Tibial nerve (tissue), 4 donors: Measurements from ENCODE around the gene PDRG1. TPM values are rescaled to one million over a fixed set of nuclear protein-coding genes. Genes with fewer than 3 reads are reported as not detected.

Source experiments
- DNase-seq, 2 donors: peaks; one replicate each; pipeline ENCODE4 v3.0.0-alpha.2; 2019; ENCODE audit warnings: low spot score in 2 of 2
- H3K27ac ChIP-seq, 4 donors: fragments of 200-600 bp; sonication (generic) in 3 of 4; one replicate each; pipeline ENCODE4 v1.5.1; 2017 to 2019; ENCODE audit warnings: mild to moderate bottlenecking in 1 of 4
- H3K27me3 ChIP-seq, 2 donors: fragments of 200-600 bp; sonication (generic) in 1 of 2; one replicate each; pipeline versions ENCODE4 v1.5.1 to v1.6.0; 2017 to 2019
- H3K36me3 ChIP-seq, 3 donors: fragments of 200-600 bp; sonication (generic); one replicate each; pipeline ENCODE4 v1.5.1; 2018 to 2019
- H3K4me1 ChIP-seq, 4 donors: fragments of 200-600 bp; sonication (generic) in 3 of 4; one replicate each; pipeline ENCODE4 v1.5.1; 2017 to 2019
- H3K4me3 ChIP-seq, 4 donors: fragments of 200-600 bp; sonication (generic) in 3 of 4; one replicate each; pipeline ENCODE4 v1.5.1; 2017 to 2019; ENCODE audit warnings: mild to moderate bottlenecking in 1 of 4, moderate library complexity in 1 of 4
- H3K9me3 ChIP-seq, 4 donors: fragments of 200-600 bp; sonication (generic) in 3 of 4; one replicate each; pipeline ENCODE4 v1.5.1; 2017 to 2019
- CTCF ChIP-seq, 5 experiments: fragments of 200-600 bp in 3 of 5; fragments of 450-650 bp in 2 of 5; sonication (generic) in 3 of 5; IDR thresholded peaks; one replicate each; pipeline ENCODE4 v1.5.1; 2016 to 2019; ENCODE audit warnings: antibody characterized with exemption in 5 of 5, mild to moderate bottlenecking in 3 of 5, moderate library complexity in 2 of 5
- EP300 ChIP-seq, 2 donors: sonication (generic); formaldehyde crosslinking; IDR thresholded peaks; one replicate each; pipeline ENCODE4 v1.6.1; 2017; ENCODE audit warnings: antibody characterized with exemption in 2 of 2, mild to moderate bottlenecking in 1 of 2
- POLR2A ChIP-seq, 2 donors: fragments of 450-650 bp; IDR thresholded peaks; one replicate each; pipeline ENCODE4 v1.6.1; 2017; ENCODE audit warnings: antibody characterized with exemption in 2 of 2, mild to moderate bottlenecking in 2 of 2, moderate library complexity in 2 of 2
- WGBS, 2 donors: methylation state at CpG; one replicate each; pipeline ENCODE4 v1.1.5; 2018; 5-methylcytosine and 5-hydroxymethylcytosine counted together
- total RNA-seq, 4 donors: library from RNA; depleted of rRNA; stranded (reverse); fragments of >200 nt; gene quantifications; one replicate each; pipeline ENCODE4 v1.1.0, GENCODE V29; 2016

The PDRG1 gene
- total RNA-seq, 4 donors from 2014 or later: 9.6 to 15.7 (median 11.0) TPM

- Histone ChIP-seq H3K27ac (no peak overlapping the region), H3K9me3 (no peaks in the 10 kb centered on the region), H3K4me1 (peaks cover 0 to 19% (median 10%) of the 10 kb centered on the region in 4 donors), H3K4me3 (no peak overlapping the region), H3K27me3 (no peaks in the 10 kb centered on the region), H3K36me3 (peaks cover 0 to 10% (median 0%) of the 10 kb centered on the region in 3 donors)
- WGBS, 2 donors: 64 to 65% methylated on average over 1 of the region's 1 CpG
- TF ChIP-seq POLR2A (IDR thresholded peaks at IDR 0.05) (no peak), EP300 (IDR thresholded peaks at IDR 0.05) (no peak), CTCF (IDR thresholded peaks at IDR 0.05) (no peak)
- DNase-seq: no peak
Observed at GRCh38 chr20:31954500-31954899, 2.7 kb upstream of the PDRG1 start.

GRCh38 chr20:31953556-31954148 is 1.8 kb upstream of the PDRG1 start:
- no peak overlapping the region for H3K4me3 ChIP-seq
- no peaks in the 10 kb centered on the region for H3K9me3 ChIP-seq
- H3K4me1 ChIP-seq: peaks cover 0 to 25% (median 10%) of the 10 kb centered on the region in 4 donors
- DNase-seq: no peak
- H3K27ac ChIP-seq: no peak overlapping the region
- peaks cover 0 to 18% (median 0%) of the 10 kb centered on the region in 3 donors for H3K36me3 ChIP-seq
- no peak for TF ChIP-seq EP300 (IDR thresholded peaks at IDR 0.05)
- TF ChIP-seq POLR2A (IDR thresholded peaks at IDR 0.05): no peak
- no peak for TF ChIP-seq CTCF (IDR thresholded peaks at IDR 0.05)
- WGBS, 2 donors: 68% methylated on average over 6 of the region's 6 CpGs
- no peaks in the 10 kb centered on the region for H3K27me3 ChIP-seq

- H3K27ac ChIP-seq: peak overlapping the region; percentile 64 to 90 (median 83)
- DNase-seq: no peak
- H3K36me3 ChIP-seq: peaks cover 0 to 43% (median 8%) of the 10 kb centered on the region in 3 donors
- peaks cover 0 to 6% (median 0%) of the 10 kb centered on the region in 4 donors for H3K9me3 ChIP-seq
- no peak for TF ChIP-seq POLR2A (IDR thresholded peaks at IDR 0.05)
- no peak for TF ChIP-seq EP300 (IDR thresholded peaks at IDR 0.05)
- no peak for TF ChIP-seq CTCF (IDR thresholded peaks at IDR 0.05)
- H3K4me1 ChIP-seq: peaks cover 0 to 25% (median 10%) of the 10 kb centered on the region in 4 donors
- peak overlapping the region; percentile 89 to 95 (median 92) for H3K4me3 ChIP-seq
- no peaks in the 10 kb centered on the region for H3K27me3 ChIP-seq
- 4 to 6% methylated on average over 6 of the region's 6 CpGs for WGBS, 2 donors
Observed at GRCh38 chr20:31951203-31951529, 680 bp downstream of the PDRG1 start.

GRCh38 chr20:31949877-31950646 is 1.8 kb downstream of the PDRG1 start:
- 72 to 75% methylated on average over 9 of the region's 9 CpGs for WGBS, 2 donors
- H3K27ac ChIP-seq: peak overlapping the region in 1 of 4 donors; percentile 90
- no peaks in the 10 kb centered on the region for H3K27me3 ChIP-seq
- peaks cover 0 to 54% (median 15%) of the 10 kb centered on the region in 3 donors for H3K36me3 ChIP-seq
- TF ChIP-seq EP300 (IDR thresholded peaks at IDR 0.05) (no peak), POLR2A (IDR thresholded peaks at IDR 0.05) (no peak)
- peak overlapping the region in 2 of 4 donors; percentile 93 to 95 for H3K4me3 ChIP-seq
- H3K4me1 ChIP-seq: peaks cover 0 to 31% (median 10%) of the 10 kb centered on the region in 4 donors
- H3K9me3 ChIP-seq: peaks cover 0 to 6% (median 0%) of the 10 kb centered on the region in 4 donors
- no peak for DNase-seq

- Histone ChIP-seq H3K4me3 (no peak overlapping the region), H3K4me1 (peaks cover 0 to 47% (median 10%) of the 10 kb centered on the region in 4 donors), H3K36me3 (peaks cover 0 to 75% (median 15%) of the 10 kb centered on the region in 3 donors), H3K27me3 (no peaks in the 10 kb centered on the region), H3K9me3 (peaks cover 0 to 6% (median 0%) of the 10 kb centered on the region in 4 donors), H3K27ac (no peak overlapping the region)
- no peak for TF ChIP-seq EP300 (IDR thresholded peaks at IDR 0.05)
- no peak for DNase-seq
- WGBS, 2 donors: 94 to 97% methylated on average over 2 of the region's 2 CpGs
Observed at GRCh38 chr20:31948008-31948407, 3.8 kb downstream of the PDRG1 start.

- 73 to 74% methylated on average over 6 of the region's 6 CpGs for WGBS, 2 donors
- Histone ChIP-seq H3K4me1 (peaks cover 0 to 44% (median 8%) of the 10 kb centered on the region in 4 donors), H3K36me3 (peaks cover 0 to 90% (median 15%) of the 10 kb centered on the region in 3 donors), H3K27ac (peak overlapping the region in 2 of 4 donors; percentile 58 to 73), H3K4me3 (no peak overlapping the region), H3K9me3 (peaks cover 0 to 6% (median 0%) of the 10 kb centered on the region in 4 donors), H3K27me3 (no peaks in the 10 kb centered on the region)
- DNase-seq: no peak
- no peak for TF ChIP-seq POLR2A (IDR thresholded peaks at IDR 0.05)
- no peak for TF ChIP-seq CTCF (IDR thresholded peaks at IDR 0.05)
Observed at GRCh38 chr20:31945785-31946184, 6.1 kb downstream of the PDRG1 start.
